NCI-H2196 (cell line): Measurements from ENCODE around the gene CCT8.

Source experiments
- DNase-seq: peaks from one replicate; lab custom pipeline; 2025; ENCODE audit not compliant: unreplicated experiment; lab: John Stamatoyannopoulos, UW

CCT8 gene, protein sequence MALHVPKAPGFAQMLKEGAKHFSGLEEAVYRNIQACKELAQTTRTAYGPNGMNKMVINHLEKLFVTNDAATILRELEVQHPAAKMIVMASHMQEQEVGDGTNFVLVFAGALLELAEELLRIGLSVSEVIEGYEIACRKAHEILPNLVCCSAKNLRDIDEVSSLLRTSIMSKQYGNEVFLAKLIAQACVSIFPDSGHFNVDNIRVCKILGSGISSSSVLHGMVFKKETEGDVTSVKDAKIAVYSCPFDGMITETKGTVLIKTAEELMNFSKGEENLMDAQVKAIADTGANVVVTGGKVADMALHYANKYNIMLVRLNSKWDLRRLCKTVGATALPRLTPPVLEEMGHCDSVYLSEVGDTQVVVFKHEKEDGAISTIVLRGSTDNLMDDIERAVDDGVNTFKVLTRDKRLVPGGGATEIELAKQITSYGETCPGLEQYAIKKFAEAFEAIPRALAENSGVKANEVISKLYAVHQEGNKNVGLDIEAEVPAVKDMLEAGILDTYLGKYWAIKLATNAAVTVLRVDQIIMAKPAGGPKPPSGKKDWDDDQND

GRCh38 chr21:29073222-29074006, at the start of gene CCT8:
Gene CCT8 (minus strand): TSS chr21:29073648. CDS start chr21:29073590, 58 bp downstream.
- peak; percentile 99 for DNase-seq

DNA sequence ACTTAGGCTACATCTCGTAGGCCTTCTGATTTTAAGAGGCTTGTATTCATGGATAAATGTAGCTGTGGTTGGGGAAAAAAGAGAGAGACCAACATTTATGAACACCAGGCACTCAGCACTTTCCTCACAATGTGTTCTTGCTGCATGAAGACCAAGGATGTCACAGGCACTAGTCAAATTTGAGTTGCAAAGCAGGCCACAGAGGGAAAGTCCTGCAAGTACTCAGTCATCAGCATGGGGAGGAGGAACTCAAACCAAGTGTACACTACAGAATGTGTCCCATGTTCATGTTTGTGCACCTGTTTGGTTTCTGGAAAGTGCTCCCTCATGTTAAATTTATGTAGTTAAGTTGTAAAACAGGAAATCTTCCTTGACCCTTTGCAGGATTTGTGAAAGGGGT, 48.3 kb upstream of the CCT8 start:
- no peak for DNase-seq

DNA sequence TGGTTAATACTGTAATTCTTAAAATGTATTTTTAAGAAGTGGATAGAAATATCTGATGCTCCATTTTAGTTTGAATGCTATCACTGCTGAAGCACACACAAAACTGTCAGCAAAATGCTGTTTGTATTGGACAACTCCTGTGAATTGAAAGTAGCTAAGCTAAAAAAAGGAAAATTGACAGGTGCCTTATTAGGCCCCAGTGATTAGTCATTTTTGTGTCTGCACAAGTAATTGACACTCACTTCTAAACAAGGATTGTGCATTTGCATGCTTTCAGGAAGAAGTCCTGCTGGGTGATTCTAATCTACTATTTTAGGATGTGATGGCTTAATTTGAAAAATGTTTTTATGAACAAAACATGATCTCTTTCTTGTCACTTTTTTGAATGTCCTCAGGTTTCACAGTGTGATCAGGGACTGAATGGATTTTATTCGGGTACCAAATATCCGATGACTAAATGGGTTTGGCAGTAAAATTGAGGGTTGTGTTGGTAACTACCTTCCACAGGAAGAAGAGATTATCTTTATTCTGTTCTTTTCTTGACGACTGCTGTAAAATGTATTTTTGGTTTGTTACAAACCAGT, 44.0 kb upstream of the CCT8 start:
- no peak for DNase-seq

GRCh38 chr21:29115899-29116298, 42.5 kb upstream of the CCT8 start:
- no peak for DNase-seq

DNA sequence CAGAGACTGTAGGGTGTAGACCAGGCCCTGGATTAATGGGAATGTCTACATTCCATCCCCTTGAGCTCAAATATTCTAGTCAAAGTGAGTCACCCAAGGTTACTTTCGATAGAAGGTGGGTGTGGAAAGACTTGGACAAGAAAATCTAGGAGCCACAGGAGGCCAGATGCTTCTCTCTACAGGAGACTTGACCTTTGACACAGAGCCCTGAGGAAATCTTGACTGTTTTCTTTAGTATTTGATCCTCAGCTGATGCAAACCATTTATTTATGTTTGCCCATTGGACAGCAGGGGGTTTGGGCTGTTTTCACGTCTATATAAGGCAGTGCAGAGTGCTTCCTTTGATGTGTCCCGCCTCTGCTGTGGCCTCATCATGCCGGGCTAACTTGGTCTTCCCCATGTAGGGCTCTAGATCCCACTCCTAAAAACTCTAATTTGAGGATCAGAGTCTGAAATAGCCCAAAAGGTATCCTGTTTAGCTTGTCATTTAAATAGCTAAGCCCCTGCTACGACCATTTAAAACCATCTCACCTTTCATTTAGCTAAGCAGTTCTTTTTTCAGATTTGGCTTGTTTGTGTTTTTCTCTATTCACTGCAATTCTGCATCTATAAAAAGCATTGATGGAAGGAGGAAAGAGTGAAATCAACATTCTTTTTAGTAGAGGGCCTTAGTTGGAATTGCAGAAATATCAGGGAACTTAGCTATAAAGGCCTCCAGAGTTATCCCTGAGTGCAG, 41.5 kb upstream of the CCT8 start:
- DNase-seq, result no peak

GRCh38 chr21:29105218-29105617, 31.8 kb upstream of the CCT8 start:
- no peak for DNase-seq

GRCh38 chr21:29104239-29104708, 30.8 kb upstream of the CCT8 start:
- no peak for DNase-seq

GRCh38 chr21:29102791-29103257, 29.4 kb upstream of the CCT8 start:
- no peak for DNase-seq

DNA sequence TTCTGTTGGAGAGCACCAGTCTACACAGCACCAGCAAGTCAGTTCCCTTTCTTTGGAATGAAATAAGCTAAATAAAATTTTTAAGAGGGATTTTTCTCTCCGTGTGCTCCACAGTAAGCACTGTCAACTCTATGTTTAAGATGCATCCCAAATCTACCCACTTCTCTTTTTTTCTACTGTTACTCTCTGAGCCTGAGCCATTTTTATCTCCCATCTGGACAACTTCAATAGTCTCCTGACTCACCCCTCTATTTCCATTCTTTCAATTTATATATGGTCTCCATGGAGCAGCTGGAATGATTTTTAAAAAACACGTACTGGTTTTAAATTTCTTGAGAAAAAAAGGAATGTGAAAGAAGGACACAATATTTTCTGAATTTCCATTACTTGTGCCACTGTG, 24.7 kb upstream of the CCT8 start:
- no peak for DNase-seq

GRCh38 chr21:29096218-29097015, 23.0 kb upstream of the CCT8 start:
- DNase-seq, result no peak

GRCh38 chr21:29092102-29092959, 18.9 kb upstream of the CCT8 start:
- DNase-seq, result no peak

GRCh38 chr21:29091033-29091432, 17.6 kb upstream of the CCT8 start:
- DNase-seq, result no peak

DNA sequence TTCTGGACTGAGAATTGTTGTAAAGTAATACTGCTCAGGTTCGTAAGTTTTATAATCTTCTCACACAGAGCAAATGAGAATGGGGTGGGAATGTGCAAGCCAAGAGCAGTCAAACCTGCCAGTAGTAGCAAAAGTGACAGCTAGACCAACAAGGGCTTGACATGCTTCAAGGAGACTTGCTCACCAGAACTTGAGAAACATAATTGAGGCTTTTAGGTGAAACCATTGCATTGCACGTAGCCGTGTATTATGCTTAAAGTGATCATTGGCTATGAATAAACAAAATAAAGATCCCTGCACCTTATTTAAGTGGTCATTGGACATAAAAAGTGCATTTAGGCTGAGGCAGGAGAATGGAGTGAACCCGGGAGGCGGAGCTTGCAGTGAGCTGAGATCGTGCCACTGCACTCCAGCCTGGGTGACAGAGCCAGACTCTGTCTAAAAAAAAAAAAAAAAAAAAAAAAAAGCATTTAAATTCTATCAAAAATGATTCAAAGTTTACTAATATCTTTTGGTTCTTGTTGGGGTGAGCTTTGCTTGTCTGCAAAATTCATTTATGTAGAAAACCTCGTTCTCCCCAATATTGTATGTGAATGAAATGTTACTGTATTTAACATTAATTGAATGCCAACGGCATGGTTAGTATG, 11.8 kb upstream of the CCT8 start:
- no peak for DNase-seq

DNA sequence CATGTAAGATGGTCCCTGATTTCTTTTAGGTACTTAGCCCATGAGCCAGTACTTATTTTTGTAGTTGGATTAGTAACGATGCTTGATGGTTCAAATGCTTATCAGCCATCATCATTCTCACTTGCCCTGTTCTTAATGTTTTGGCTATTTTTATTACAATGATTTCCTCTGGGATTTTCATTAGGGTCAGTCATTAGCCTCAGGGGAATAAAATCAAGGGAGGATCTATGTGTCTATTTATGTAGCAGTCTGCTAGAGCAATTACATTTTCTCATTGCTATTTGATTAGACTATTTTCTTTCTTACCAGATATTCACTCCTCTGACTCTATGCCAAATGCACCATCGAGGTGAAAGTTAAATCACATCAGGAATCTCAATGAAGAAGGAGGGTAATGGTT, 10.9 kb upstream of the CCT8 start:
- no peak for DNase-seq

- no peak for DNase-seq
Measured at GRCh38 chr21:29083306-29083705, 9.9 kb upstream of the CCT8 start.

GRCh38 chr21:29082046-29082815, 8.8 kb upstream of the CCT8 start:
- no peak for DNase-seq

GRCh38 chr21:29080454-29080941, 7.0 kb upstream of the CCT8 start:
- peak; percentile 51 for DNase-seq
